ENCODE measurements around the gene SYDE1.
"Not testable (repeated sequence)": the region's sequence is repeated elsewhere in the genome, so short reads cannot be mapped to it uniquely, and the experiment has no call there.

Gene SYDE1

GRCh38 chr19:15091918-15092753, 15.1 kb upstream of the SYDE1 start:
- no peak for TF ChIP-seq TAF1 (IDR thresholded peaks at IDR 0.05; ENCODE audit: low read depth, low read length)
- TF ChIP-seq POLR2AphosphoS5 (IDR thresholded peaks at IDR 0.05; ENCODE audit: low read depth, low read length), result no peak
- TF ChIP-seq PAX5 (IDR thresholded peaks at IDR 0.05; ENCODE audit: insufficient read depth, low read length, severe bottlenecking), result no peak
- no peak for TF ChIP-seq SPI1 (IDR thresholded peaks at IDR 0.05; ENCODE audit: low read depth, low read length)
- TF ChIP-seq POLR2A (IDR thresholded peaks at IDR 0.05; ENCODE audit: low read depth, low read length), result no peak
- TF ChIP-seq POU2F2 (IDR thresholded peaks at IDR 0.05; ENCODE audit: low read depth, low read length), result no peak
- no peak for FAIRE-seq
- peak; percentile 28 for DNase-seq (ENCODE audit: insufficient read length, low spot score)

- DNase-seq (ENCODE audit: insufficient read length, low spot score) (no peak), FAIRE-seq (no peak)
- TF ChIP-seq PAX5 (IDR thresholded peaks at IDR 0.05; ENCODE audit: insufficient read depth, low read length, severe bottlenecking) (no peak), SPI1 (IDR thresholded peaks at IDR 0.05; ENCODE audit: low read depth, low read length) (no peak), POLR2A (IDR thresholded peaks at IDR 0.05; ENCODE audit: low read depth, low read length) (no peak), TAF1 (IDR thresholded peaks at IDR 0.05; ENCODE audit: low read depth, low read length) (no peak), POU2F2 (IDR thresholded peaks at IDR 0.05; ENCODE audit: low read depth, low read length) (no peak), POLR2AphosphoS5 (IDR thresholded peaks at IDR 0.05; ENCODE audit: low read depth, low read length) (no peak)
Measured at GRCh38 chr19:15093001-15093400, 14.2 kb upstream of the SYDE1 start.

- no peak for TF ChIP-seq SPI1 (IDR thresholded peaks at IDR 0.05; ENCODE audit: low read depth, low read length)
- DNase-seq (ENCODE audit: insufficient read length, low spot score) (no peak), FAIRE-seq (no peak)
Measured at GRCh38 chr19:15096223-15096622, 11.0 kb upstream of the SYDE1 start.

GRCh38 chr19:15097980-15098379, 9.2 kb upstream of the SYDE1 start:
- FAIRE-seq, result not testable (repeated sequence)

GRCh38 chr19:15098460-15098859, 8.7 kb upstream of the SYDE1 start:
- DNase-seq (ENCODE audit: insufficient read length, low spot score), result no peak
- TF ChIP-seq PAX5 (IDR thresholded peaks at IDR 0.05; ENCODE audit: insufficient read depth, low read length, severe bottlenecking), result no peak
- no peak for TF ChIP-seq SPI1 (IDR thresholded peaks at IDR 0.05; ENCODE audit: low read depth, low read length)
- no peak for TF ChIP-seq POLR2AphosphoS5 (IDR thresholded peaks at IDR 0.05; ENCODE audit: low read depth, low read length)
- no peak for TF ChIP-seq POU2F2 (IDR thresholded peaks at IDR 0.05; ENCODE audit: low read depth, low read length)
- TF ChIP-seq TAF1 (IDR thresholded peaks at IDR 0.05; ENCODE audit: low read depth, low read length), result no peak
- TF ChIP-seq POLR2A (IDR thresholded peaks at IDR 0.05; ENCODE audit: low read depth, low read length), result no peak
- FAIRE-seq, result no peak

More at GRCh38 chr19:15097980-15098379, 9.2 kb upstream of the SYDE1 start:
- not testable (repeated sequence) for DNase-seq (ENCODE audit: insufficient read length, low spot score)

GRCh38 chr19:15099017-15099582, 8.1 kb upstream of the SYDE1 start:
- TF ChIP-seq TAF1 (IDR thresholded peaks at IDR 0.05; ENCODE audit: low read depth, low read length) (no peak), POLR2A (IDR thresholded peaks at IDR 0.05; ENCODE audit: low read depth, low read length) (no peak), POLR2AphosphoS5 (IDR thresholded peaks at IDR 0.05; ENCODE audit: low read depth, low read length) (no peak), PAX5 (IDR thresholded peaks at IDR 0.05; ENCODE audit: insufficient read depth, low read length, severe bottlenecking) (no peak), SPI1 (IDR thresholded peaks at IDR 0.05; ENCODE audit: low read depth, low read length) (no peak), POU2F2 (IDR thresholded peaks at IDR 0.05; ENCODE audit: low read depth, low read length) (no peak)
- no peak for FAIRE-seq
- DNase-seq (ENCODE audit: insufficient read length, low spot score), result no peak

- TF ChIP-seq POU2F2 (IDR thresholded peaks at IDR 0.05; ENCODE audit: low read depth, low read length) (no peak), TAF1 (IDR thresholded peaks at IDR 0.05; ENCODE audit: low read depth, low read length) (no peak), POLR2AphosphoS5 (IDR thresholded peaks at IDR 0.05; ENCODE audit: low read depth, low read length) (no peak), SPI1 (IDR thresholded peaks at IDR 0.05; ENCODE audit: low read depth, low read length) (no peak), POLR2A (IDR thresholded peaks at IDR 0.05; ENCODE audit: low read depth, low read length) (no peak), PAX5 (IDR thresholded peaks at IDR 0.05; ENCODE audit: insufficient read depth, low read length, severe bottlenecking) (no peak)
- FAIRE-seq (peak; percentile 47), DNase-seq (ENCODE audit: insufficient read length, low spot score) (no peak)
Measured at GRCh38 chr19:15101479-15102082, 5.6 kb upstream of the SYDE1 start.

- TF ChIP-seq SPI1 (IDR thresholded peaks at IDR 0.05; ENCODE audit: low read depth, low read length) (no peak), PAX5 (IDR thresholded peaks at IDR 0.05; ENCODE audit: insufficient read depth, low read length, severe bottlenecking) (no peak), POLR2AphosphoS5 (IDR thresholded peaks at IDR 0.05; ENCODE audit: low read depth, low read length) (no peak), POLR2A (IDR thresholded peaks at IDR 0.05; ENCODE audit: low read depth, low read length) (no peak), POU2F2 (IDR thresholded peaks at IDR 0.05; ENCODE audit: low read depth, low read length) (no peak), TAF1 (IDR thresholded peaks at IDR 0.05; ENCODE audit: low read depth, low read length) (no peak)
- FAIRE-seq (no peak), DNase-seq (ENCODE audit: insufficient read length, low spot score) (no peak)
Measured at GRCh38 chr19:15104003-15104402, 3.2 kb upstream of the SYDE1 start.

GRCh38 chr19:15104411-15104810, 2.8 kb upstream of the SYDE1 start:
- FAIRE-seq, result no peak
- DNase-seq (ENCODE audit: insufficient read length, low spot score), result no peak
- no peak for TF ChIP-seq POLR2AphosphoS5 (IDR thresholded peaks at IDR 0.05; ENCODE audit: low read depth, low read length)
- TF ChIP-seq TAF1 (IDR thresholded peaks at IDR 0.05; ENCODE audit: low read depth, low read length), result no peak
- no peak for TF ChIP-seq PAX5 (IDR thresholded peaks at IDR 0.05; ENCODE audit: insufficient read depth, low read length, severe bottlenecking)
- TF ChIP-seq POLR2A (IDR thresholded peaks at IDR 0.05; ENCODE audit: low read depth, low read length), result no peak
- no peak for TF ChIP-seq POU2F2 (IDR thresholded peaks at IDR 0.05; ENCODE audit: low read depth, low read length)
- TF ChIP-seq SPI1 (IDR thresholded peaks at IDR 0.05; ENCODE audit: low read depth, low read length), result no peak

Measured in GM12891 (cell line).